SU-DHL-6 (cell line): ENCODE results near the gene RANGAP1.

Experiments
- H2AFZ ChIP-seq: fragments of 200-600 bp; sonication (generic); 2 replicates; pipeline ENCODE4 v1.6.1; 2014; ENCODE audit warnings: low read depth, mild to moderate bottlenecking, moderate library complexity, mixed read lengths, antibody characterized with exemption, low read length; ENCODE audit not compliant: severe bottlenecking
- H3F3A ChIP-seq: fragments of 200-600 bp; shearing (Covaris generic); 2 replicates; pipeline ENCODE4 v1.6.0; 2016; ENCODE audit warnings: antibody characterized with exemption, mild to moderate bottlenecking; ENCODE audit not compliant: insufficient read depth
- H3K27ac ChIP-seq: fragments of 200-600 bp; sonication (generic); 2 replicates; pipeline ENCODE4 v1.5.1; 2016; ENCODE audit warnings: low read depth, mild to moderate bottlenecking, low read length, moderate library complexity, mixed read lengths
- H3K27me3 ChIP-seq: fragments of 200-600 bp; sonication (generic), shearing (Covaris generic); 2 replicates; pipeline ENCODE4 v1.6.0; 2014; ENCODE audit warnings: mild to moderate bottlenecking, low read length
- H3K36me3 ChIP-seq: fragments of 200-600 bp; sonication (generic); 2 replicates; pipeline ENCODE4 v1.6.1; 2014; ENCODE audit warnings: mild to moderate bottlenecking, low read length, mixed read lengths
- H3K4me2 ChIP-seq: fragments of 300-600, 200-600 bp; shearing (Covaris generic), sonication (generic); 2 replicates; pipeline ENCODE4 v1.6.0; 2014; ENCODE audit warnings: low read length, low read depth, mild to moderate bottlenecking; ENCODE audit not compliant: poor library complexity, severe bottlenecking
- H3K4me3 ChIP-seq: fragments of 200-600 bp; sonication (generic); 2 replicates; pipeline ENCODE4 v1.5.1; 2014; ENCODE audit warnings: antibody characterized with exemption, low read length, mild to moderate bottlenecking, mixed read lengths; ENCODE audit not compliant: insufficient read depth, poor library complexity, severe bottlenecking
- H3K79me2 ChIP-seq: fragments of 200-600 bp; sonication (generic); 2 replicates; pipeline ENCODE4 v1.6.1; 2014; ENCODE audit warnings: mild to moderate bottlenecking, low read length, moderate library complexity; ENCODE audit not compliant: insufficient read depth
- H3K9ac ChIP-seq: fragments of 200-600 bp; sonication (generic); 2 replicates; pipeline ENCODE4 v1.7.0; 2014; ENCODE audit warnings: mild to moderate bottlenecking, low read length
- H3K9me2 ChIP-seq: fragments of 200-600 bp; sonication (generic); replicated peaks from 2 replicates; pipeline ENCODE4 v1.6.1; 2014; ENCODE audit warnings: low read length; ENCODE audit not compliant: insufficient read depth
- H3K9me3 ChIP-seq: fragments of 200-600 bp; sonication (generic); 2 replicates; pipeline ENCODE4 v1.6.1; 2014; ENCODE audit warnings: low read length, mixed read lengths; ENCODE audit not compliant: insufficient read depth
- H4K20me1 ChIP-seq: fragments of 200-600 bp; sonication (generic); 2 replicates; pipeline ENCODE4 v1.6.1; 2014; ENCODE audit warnings: low read depth, mild to moderate bottlenecking, antibody characterized with exemption, low read length, moderate library complexity, mixed read lengths
- EZH2phosphoT487 ChIP-seq: fragments of 200-600 bp; sonication (generic), shearing (Covaris generic); conservative IDR thresholded peaks from 2 replicates; pipeline ENCODE4 v1.6.1; 2018; ENCODE audit warnings: mild to moderate bottlenecking, antibody characterized with exemption, low read length, moderate library complexity, mixed read lengths
- TF ChIP-seq, protein P1 (sequence below): fragments of 200-600 bp; sonication (generic); IDR thresholded peaks from one replicate; pipeline ENCODE4 v1.5.1; 2017; ENCODE audit warnings: antibody characterized with exemption, mild to moderate bottlenecking, low read length, moderate library complexity; ENCODE audit not compliant: insufficient read depth, poor library complexity, severe bottlenecking

Gene RANGAP1

DNA sequence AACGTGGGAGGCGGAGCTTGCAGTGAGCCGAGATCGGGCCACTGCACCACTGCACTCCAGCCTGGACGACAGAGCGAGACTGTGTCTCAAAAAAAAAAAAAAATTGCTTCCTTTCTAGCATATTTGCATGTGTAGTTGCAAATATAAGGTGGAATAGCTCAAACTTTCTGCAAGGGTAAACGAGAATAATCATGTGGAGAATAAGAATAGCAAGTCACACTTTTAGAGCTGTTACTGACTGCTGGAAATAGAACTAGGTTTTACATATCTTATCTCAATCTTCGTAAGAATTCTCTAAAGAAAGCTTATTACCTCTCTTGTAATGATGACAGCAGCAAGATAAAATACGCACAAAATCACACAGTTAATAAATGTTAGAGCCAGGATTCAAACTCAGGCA, 79.3 kb downstream of the RANGAP1 start:
- TF ChIP-seq, protein P1, sequence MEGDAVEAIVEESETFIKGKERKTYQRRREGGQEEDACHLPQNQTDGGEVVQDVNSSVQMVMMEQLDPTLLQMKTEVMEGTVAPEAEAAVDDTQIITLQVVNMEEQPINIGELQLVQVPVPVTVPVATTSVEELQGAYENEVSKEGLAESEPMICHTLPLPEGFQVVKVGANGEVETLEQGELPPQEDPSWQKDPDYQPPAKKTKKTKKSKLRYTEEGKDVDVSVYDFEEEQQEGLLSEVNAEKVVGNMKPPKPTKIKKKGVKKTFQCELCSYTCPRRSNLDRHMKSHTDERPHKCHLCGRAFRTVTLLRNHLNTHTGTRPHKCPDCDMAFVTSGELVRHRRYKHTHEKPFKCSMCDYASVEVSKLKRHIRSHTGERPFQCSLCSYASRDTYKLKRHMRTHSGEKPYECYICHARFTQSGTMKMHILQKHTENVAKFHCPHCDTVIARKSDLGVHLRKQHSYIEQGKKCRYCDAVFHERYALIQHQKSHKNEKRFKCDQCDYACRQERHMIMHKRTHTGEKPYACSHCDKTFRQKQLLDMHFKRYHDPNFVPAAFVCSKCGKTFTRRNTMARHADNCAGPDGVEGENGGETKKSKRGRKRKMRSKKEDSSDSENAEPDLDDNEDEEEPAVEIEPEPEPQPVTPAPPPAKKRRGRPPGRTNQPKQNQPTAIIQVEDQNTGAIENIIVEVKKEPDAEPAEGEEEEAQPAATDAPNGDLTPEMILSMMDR = no peak
- TF ChIP-seq EZH2phosphoT487 = no peak
- peak overlapping the region; percentile 77 for H3K4me2 ChIP-seq

DNA sequence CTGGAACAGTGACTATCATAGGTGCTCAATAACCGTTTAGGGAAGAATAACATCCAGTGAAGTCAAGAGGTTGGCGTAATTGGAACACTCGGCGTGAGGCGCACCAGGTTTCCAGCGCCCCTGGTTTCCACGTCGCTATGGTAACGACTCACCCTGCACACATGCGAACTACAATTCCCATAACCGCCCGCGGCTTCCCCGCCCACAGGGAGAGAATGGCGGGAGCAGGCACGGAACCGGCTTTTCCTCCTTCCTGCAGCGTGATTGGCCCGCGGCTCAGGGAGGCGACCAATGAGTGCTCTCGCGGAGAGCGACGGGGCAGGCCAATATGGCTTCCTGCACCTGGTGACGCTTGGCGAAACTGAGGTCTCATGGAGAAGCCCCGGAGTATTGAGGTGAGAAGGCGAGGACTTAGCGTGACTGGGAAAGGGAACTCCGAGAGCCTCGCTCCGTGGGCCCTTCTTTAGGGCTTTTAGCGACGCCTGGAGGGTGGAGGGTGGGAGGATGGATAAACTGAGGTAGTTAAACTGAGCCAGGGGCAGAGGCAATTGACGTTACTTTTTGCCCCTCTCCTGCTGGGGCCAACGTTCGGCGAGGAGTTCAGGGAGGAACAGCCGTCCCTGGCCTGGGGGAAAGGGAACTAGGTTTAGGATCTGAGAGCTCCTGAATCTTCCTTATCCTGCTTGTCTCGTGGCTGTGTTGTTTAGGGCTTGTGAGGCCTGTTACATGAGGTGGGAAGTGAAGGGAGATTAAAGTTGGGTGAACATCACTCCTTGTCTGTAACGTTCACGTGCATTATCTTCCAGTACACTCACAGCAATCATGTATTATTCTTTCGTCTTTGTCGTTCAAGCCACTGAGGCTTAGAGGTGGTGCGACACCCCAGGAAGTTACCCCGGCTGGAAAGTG, 80.7 kb downstream of the RANGAP1 start, which contains the start of gene L3MBTL2:
Gene L3MBTL2 (plus strand): TSS at position 321 of the 909 bp plus-strand sequence. CDS start 51 bp downstream, at position 372.
- Histone ChIP-seq H3F3A (peaks cover 20% of the 10 kb centered on the region), H4K20me1 (no peaks in the 10 kb centered on the region), H3K9ac (peak within 1 kb of the TSS; percentile 76), H3K4me2 (peak within 1 kb of the TSS; percentile 77), H3K36me3 (peaks cover 3% of the 10 kb centered on the region; the same call in 1 of the 2 replicates), H2AFZ (peak within 1 kb of the TSS; percentile 54), H3K9me2 (no peaks in the 10 kb centered on the region), H3K79me2 (peaks cover 25% of the 10 kb centered on the region), H3K27ac (peak within 1 kb of the TSS; percentile 91), H3K9me3 (no peaks in the 10 kb centered on the region), H3K4me3 (peak within 1 kb of the TSS; percentile 68), H3K27me3 (no peaks in the 10 kb centered on the region)
- no peak for TF ChIP-seq EZH2phosphoT487
- TF ChIP-seq, protein P1 = no peak

More for the DNA sequence above, 79.3 kb downstream of the RANGAP1 start:
- no peaks in the 10 kb centered on the region for H4K20me1 ChIP-seq
- H3K79me2 ChIP-seq = peaks cover 25% of the 10 kb centered on the region
- H3K9me2 ChIP-seq = no peaks in the 10 kb centered on the region
- peak overlapping the region; percentile 20; the same call in 1 of the 2 replicates for H3K9ac ChIP-seq
- H3F3A ChIP-seq = peaks cover 20% of the 10 kb centered on the region
- no peaks in the 10 kb centered on the region for H3K9me3 ChIP-seq
- H3K36me3 ChIP-seq = peaks cover 8% of the 10 kb centered on the region; the same call in 1 of the 2 replicates
- no peak overlapping the region for H2AFZ ChIP-seq
- no peaks in the 10 kb centered on the region for H3K27me3 ChIP-seq
- peak overlapping the region; percentile 5 for H3K4me3 ChIP-seq
- H3K27ac ChIP-seq = peak overlapping the region; percentile 91

DNA sequence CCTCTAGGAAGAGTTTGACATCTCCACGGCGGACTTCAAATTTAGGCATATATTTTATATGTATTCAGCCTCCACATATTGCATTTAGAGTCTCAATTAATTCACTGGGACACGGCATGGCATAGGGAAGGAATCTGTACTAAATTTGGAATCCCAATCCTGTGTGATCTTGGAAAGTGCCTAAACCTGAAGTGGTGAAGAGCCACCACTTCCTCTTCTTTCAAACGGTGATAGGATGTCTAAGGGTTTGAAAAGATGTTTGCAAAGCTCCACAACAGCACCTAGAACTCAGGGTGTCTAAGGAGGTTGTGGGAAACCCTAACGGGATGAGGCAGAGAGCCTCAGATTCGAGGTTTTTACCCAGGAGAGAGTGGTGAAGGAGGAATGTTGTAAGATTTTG, 81.9 kb downstream of the RANGAP1 start:
- no peak overlapping the region for H3K4me2 ChIP-seq
- no peaks in the 10 kb centered on the region for H3K9me3 ChIP-seq
- H3K27me3 ChIP-seq = no peaks in the 10 kb centered on the region
- H3K79me2 ChIP-seq = peaks cover 25% of the 10 kb centered on the region
- no peak overlapping the region for H3K27ac ChIP-seq
- no peak for TF ChIP-seq EZH2phosphoT487
- TF ChIP-seq, protein P1 = no peak
- H2AFZ ChIP-seq = no peak overlapping the region
- H3K36me3 ChIP-seq = peaks cover 3% of the 10 kb centered on the region; the same call in 1 of the 2 replicates
- H3K9ac ChIP-seq = no peak overlapping the region
- no peaks in the 10 kb centered on the region for H3K9me2 ChIP-seq
- no peak overlapping the region for H3K4me3 ChIP-seq
- peaks cover 20% of the 10 kb centered on the region for H3F3A ChIP-seq
- no peaks in the 10 kb centered on the region for H4K20me1 ChIP-seq
